ENCODE measurements around the gene LRRC51. TPM values are rescaled to one million over a fixed set of nuclear protein-coding genes. Genes with fewer than 3 reads are reported as not detected.

The LRRC51 gene
- total RNA-seq (2014; rRNA removed) = 6.4 and 7.8 TPM in 2 replicates
- 11.7 TPM for polyA plus RNA-seq (2012)

GRCh38 chr11:72080326-72081183 is at the start of gene LRRC51, which contains the start of gene NUMA1:
Gene LRRC51, plus strand, starts transcription at chr11:72080850. Its CDS starts 8,234 bp downstream, at chr11:72089084.
Gene NUMA1, minus strand, starts transcription at chr11:72080542. Its CDS starts 44,599 bp downstream, at chr11:72035943.
- peak; percentile 100 for DNase-seq (ENCODE audit: low read depth)

GRCh38 chr11:72036687-72037086 is 44.0 kb upstream of the LRRC51 start:
- DNase-seq (ENCODE audit: low read depth) = no peak

- no peak for DNase-seq (ENCODE audit: low read depth)
These were observed 42.9 kb upstream of the LRRC51 start for GRCh38 chr11:72037554-72038311.

GRCh38 chr11:72038491-72038890 is 42.2 kb upstream of the LRRC51 start:
- DNase-seq (ENCODE audit: low read depth) = peak; percentile 35

GRCh38 chr11:72039031-72039855 is 41.4 kb upstream of the LRRC51 start:
- no peak for DNase-seq (ENCODE audit: low read depth)

GRCh38 chr11:72039856-72040401 is 40.7 kb upstream of the LRRC51 start:
- DNase-seq (ENCODE audit: low read depth) = no peak

- peak; percentile 88 for DNase-seq (ENCODE audit: low read depth)
These were observed 39.9 kb upstream of the LRRC51 start for GRCh38 chr11:72040491-72041363.

GRCh38 chr11:72041364-72042063 is 39.1 kb upstream of the LRRC51 start:
- peak; percentile 70 for DNase-seq (ENCODE audit: low read depth)

- no peak for DNase-seq (ENCODE audit: low read depth)
These were observed 38.4 kb upstream of the LRRC51 start for GRCh38 chr11:72042064-72042745.

GRCh38 chr11:72045849-72046248 is 34.8 kb upstream of the LRRC51 start:
- no peak for DNase-seq (ENCODE audit: low read depth)

- no peak for DNase-seq (ENCODE audit: low read depth)
These were observed 31.7 kb upstream of the LRRC51 start for GRCh38 chr11:72048766-72049460.

GRCh38 chr11:72058416-72059034 is 22.1 kb upstream of the LRRC51 start:
- peak; percentile 30 for DNase-seq (ENCODE audit: low read depth)

GRCh38 chr11:72061739-72062396 is 18.8 kb upstream of the LRRC51 start:
- no peak for DNase-seq (ENCODE audit: low read depth)

- no peak for DNase-seq (ENCODE audit: low read depth)
These were observed 13.8 kb upstream of the LRRC51 start for GRCh38 chr11:72066855-72067254.

GRCh38 chr11:72067266-72067665 is 13.4 kb upstream of the LRRC51 start:
- DNase-seq (ENCODE audit: low read depth) = no peak

- DNase-seq (ENCODE audit: low read depth) = no peak
These were observed 13.0 kb upstream of the LRRC51 start for GRCh38 chr11:72067676-72068075.

GRCh38 chr11:72069200-72069599 is 11.4 kb upstream of the LRRC51 start:
- peak; percentile 26 for DNase-seq (ENCODE audit: low read depth)

All from LHCN-M2 (cell line).